Measurements from ENCODE around the gene CES2. TPM values are rescaled to one million over a fixed set of nuclear protein-coding genes. Genes with fewer than 3 reads are reported as not detected.
A peak's percentile ranks its signal among the peaks of the same experiment; 100 is the strongest.

The CES2 gene
- polyA plus RNA-seq, 4 donors, result 221 to 337 (median 294) TPM

GRCh38 chr16:66946974-66947301 lies 11.6 kb downstream of the CES2 start:
- Histone ChIP-seq H3K4me1 (ENCODE audit: control insufficient read depth in 3 of 3, insufficient read depth in 2 of 3, low read depth in 1 of 3, low read length in 2 of 3) (peaks cover 0 to 26% (median 1%) of the 10 kb centered on the region in 3 donors), H3K27ac (ENCODE audit: low read depth in 1 of 3, low read length in 2 of 3) (no peak overlapping the region), H3K4me3 (ENCODE audit: low read depth in 1 of 3, low read length in 3 of 3) (no peak overlapping the region), H3K27me3 (ENCODE audit: control insufficient read depth in 3 of 3, insufficient read depth in 3 of 3, low read length in 3 of 3) (peaks cover 0 to 22% (median 6%) of the 10 kb centered on the region in 3 donors), H3K36me3 (ENCODE audit: control insufficient read depth in 3 of 3, insufficient read depth in 2 of 3, low read depth in 1 of 3, low read length in 3 of 3) (peaks cover 10 to 26% (median 17%) of the 10 kb centered on the region in 3 donors), H3K9me3 (ENCODE audit: control insufficient read depth in 2 of 2, insufficient read depth in 1 of 2, low read depth in 1 of 2, low read length in 1 of 2) (no peaks in the 10 kb centered on the region)
- no peak for DNase-seq
- 18 to 32% (median 20%) methylated on average over 5 of the region's 5 CpGs for WGBS, 3 donors
- FAIRE-seq, result no peak

- peak overlapping the region in 1 of 3 donors; percentile 34 for H3K27ac ChIP-seq (ENCODE audit: low read depth in 1 of 3, low read length in 2 of 3)
- 0 to 1% (median 1%) methylated on average over 17 to 22 of the region's 23 CpGs for WGBS, 3 donors
- no peaks in the 10 kb centered on the region for H3K9me3 ChIP-seq (ENCODE audit: control insufficient read depth in 2 of 2, insufficient read depth in 1 of 2, low read depth in 1 of 2, low read length in 1 of 2)
- DNase-seq, result peak; percentile 93 to 94
- peak; percentile 53 for FAIRE-seq
- peaks cover 5 to 20% (median 14%) of the 10 kb centered on the region in 3 donors for H3K36me3 ChIP-seq (ENCODE audit: control insufficient read depth in 3 of 3, insufficient read depth in 2 of 3, low read depth in 1 of 3, low read length in 3 of 3)
- H3K4me1 ChIP-seq (ENCODE audit: control insufficient read depth in 3 of 3, insufficient read depth in 2 of 3, low read depth in 1 of 3, low read length in 2 of 3), result peaks cover 0 to 21% (median 1%) of the 10 kb centered on the region in 3 donors
- H3K4me3 ChIP-seq (ENCODE audit: low read depth in 1 of 3, low read length in 3 of 3), result peak overlapping the region in 2 of 3 donors; percentile 47 to 51
- peaks cover 0 to 22% (median 7%) of the 10 kb centered on the region in 3 donors for H3K27me3 ChIP-seq (ENCODE audit: control insufficient read depth in 3 of 3, insufficient read depth in 3 of 3, low read length in 3 of 3)
These were observed 12.2 kb downstream of the CES2 start for GRCh38 chr16:66947302-66948065.

- Histone ChIP-seq H3K36me3 (ENCODE audit: control insufficient read depth in 3 of 3, insufficient read depth in 2 of 3, low read depth in 1 of 3, low read length in 3 of 3) (peaks cover 0 to 12% (median 6%) of the 10 kb centered on the region in 3 donors), H3K4me1 (ENCODE audit: control insufficient read depth in 3 of 3, insufficient read depth in 2 of 3, low read depth in 1 of 3, low read length in 2 of 3) (peaks cover 0 to 28% (median 1%) of the 10 kb centered on the region in 3 donors), H3K27ac (ENCODE audit: low read depth in 1 of 3, low read length in 2 of 3) (peak overlapping the region in 1 of 3 donors; percentile 46), H3K27me3 (ENCODE audit: control insufficient read depth in 3 of 3, insufficient read depth in 3 of 3, low read length in 3 of 3) (peaks cover 0 to 22% (median 7%) of the 10 kb centered on the region in 3 donors), H3K9me3 (ENCODE audit: control insufficient read depth in 2 of 2, insufficient read depth in 1 of 2, low read depth in 1 of 2, low read length in 1 of 2) (no peaks in the 10 kb centered on the region), H3K4me3 (ENCODE audit: low read depth in 1 of 3, low read length in 3 of 3) (peak overlapping the region in 2 of 3 donors; percentile 47 to 51)
- 2 to 7% (median 3%) methylated on average over 40 to 44 of the region's 44 CpGs for WGBS, 3 donors
- DNase-seq (peak; percentile 58 to 73), FAIRE-seq (no peak)
These were observed 13.0 kb downstream of the CES2 start for GRCh38 chr16:66948134-66948836.

GRCh38 chr16:66948837-66949225 lies 13.5 kb downstream of the CES2 start:
- Histone ChIP-seq H3K27me3 (ENCODE audit: control insufficient read depth in 3 of 3, insufficient read depth in 3 of 3, low read length in 3 of 3) (peaks cover 0 to 22% (median 7%) of the 10 kb centered on the region in 3 donors), H3K4me3 (ENCODE audit: low read depth in 1 of 3, low read length in 3 of 3) (peak overlapping the region in 2 of 3 donors; percentile 47 to 51), H3K9me3 (ENCODE audit: control insufficient read depth in 2 of 2, insufficient read depth in 1 of 2, low read depth in 1 of 2, low read length in 1 of 2) (no peaks in the 10 kb centered on the region), H3K4me1 (ENCODE audit: control insufficient read depth in 3 of 3, insufficient read depth in 2 of 3, low read depth in 1 of 3, low read length in 2 of 3) (peaks cover 0 to 34% (median 1%) of the 10 kb centered on the region in 3 donors), H3K27ac (ENCODE audit: low read depth in 1 of 3, low read length in 2 of 3) (peak overlapping the region in 1 of 3 donors; percentile 46), H3K36me3 (ENCODE audit: control insufficient read depth in 3 of 3, insufficient read depth in 2 of 3, low read depth in 1 of 3, low read length in 3 of 3) (peaks cover 0 to 7% (median 1%) of the 10 kb centered on the region in 3 donors)
- no peak for FAIRE-seq
- DNase-seq, result no peak
- WGBS, 3 donors, result 26 to 36% (median 29%) methylated on average over 19 to 21 of the region's 21 CpGs

- Histone ChIP-seq H3K36me3 (ENCODE audit: control insufficient read depth in 3 of 3, insufficient read depth in 2 of 3, low read depth in 1 of 3, low read length in 3 of 3) (peaks cover 0 to 1% (median 0%) of the 10 kb centered on the region in 3 donors), H3K4me3 (ENCODE audit: low read depth in 1 of 3, low read length in 3 of 3) (no peak overlapping the region), H3K4me1 (ENCODE audit: control insufficient read depth in 3 of 3, insufficient read depth in 2 of 3, low read depth in 1 of 3, low read length in 2 of 3) (peaks cover 0 to 40% (median 1%) of the 10 kb centered on the region in 3 donors), H3K9me3 (ENCODE audit: control insufficient read depth in 2 of 2, insufficient read depth in 1 of 2, low read depth in 1 of 2, low read length in 1 of 2) (no peaks in the 10 kb centered on the region), H3K27me3 (ENCODE audit: control insufficient read depth in 3 of 3, insufficient read depth in 3 of 3, low read length in 3 of 3) (peaks cover 0 to 22% (median 7%) of the 10 kb centered on the region in 3 donors), H3K27ac (ENCODE audit: low read depth in 1 of 3, low read length in 2 of 3) (peak overlapping the region in 1 of 3 donors; percentile 35)
- WGBS, 3 donors, result 31 to 56% (median 35%) methylated on average over 6 of the region's 6 CpGs
- DNase-seq, result peak in 1 of 2 donors; percentile 69
- no peak for FAIRE-seq
These were observed 14.2 kb downstream of the CES2 start for GRCh38 chr16:66949472-66949871.

- DNase-seq (no peak), FAIRE-seq (no peak)
- no peak overlapping the region for H3K4me3 ChIP-seq (ENCODE audit: low read depth in 1 of 3, low read length in 3 of 3)
- no peaks in the 10 kb centered on the region for H3K9me3 ChIP-seq (ENCODE audit: control insufficient read depth in 2 of 2, insufficient read depth in 1 of 2, low read depth in 1 of 2, low read length in 1 of 2)
- WGBS, 3 donors, result 51 to 75% (median 73%) methylated on average over 2 of the region's 2 CpGs
- peaks cover 0 to 22% (median 7%) of the 10 kb centered on the region in 3 donors for H3K27me3 ChIP-seq (ENCODE audit: control insufficient read depth in 3 of 3, insufficient read depth in 3 of 3, low read length in 3 of 3)
- peaks cover 0 to 49% (median 1%) of the 10 kb centered on the region in 3 donors for H3K4me1 ChIP-seq (ENCODE audit: control insufficient read depth in 3 of 3, insufficient read depth in 2 of 3, low read depth in 1 of 3, low read length in 2 of 3)
- no peak overlapping the region for H3K27ac ChIP-seq (ENCODE audit: low read depth in 1 of 3, low read length in 2 of 3)
- no peaks in the 10 kb centered on the region for H3K36me3 ChIP-seq (ENCODE audit: control insufficient read depth in 3 of 3, insufficient read depth in 2 of 3, low read depth in 1 of 3, low read length in 3 of 3)
These were observed 15.1 kb downstream of the CES2 start for GRCh38 chr16:66950437-66950836.

GRCh38 chr16:66950971-66951790 lies 15.9 kb downstream of the CES2 start:
- peaks cover 0 to 22% (median 7%) of the 10 kb centered on the region in 3 donors for H3K27me3 ChIP-seq (ENCODE audit: control insufficient read depth in 3 of 3, insufficient read depth in 3 of 3, low read length in 3 of 3)
- DNase-seq (no peak), FAIRE-seq (no peak)
- H3K27ac ChIP-seq (ENCODE audit: low read depth in 1 of 3, low read length in 2 of 3), result no peak overlapping the region
- no peaks in the 10 kb centered on the region for H3K9me3 ChIP-seq (ENCODE audit: control insufficient read depth in 2 of 2, insufficient read depth in 1 of 2, low read depth in 1 of 2, low read length in 1 of 2)
- WGBS, 3 donors, result 85 to 87% (median 87%) methylated on average over 4 of the region's 4 CpGs
- H3K4me1 ChIP-seq (ENCODE audit: control insufficient read depth in 3 of 3, insufficient read depth in 2 of 3, low read depth in 1 of 3, low read length in 2 of 3), result peaks cover 0 to 51% (median 1%) of the 10 kb centered on the region in 3 donors
- H3K36me3 ChIP-seq (ENCODE audit: control insufficient read depth in 3 of 3, insufficient read depth in 2 of 3, low read depth in 1 of 3, low read length in 3 of 3), result no peaks in the 10 kb centered on the region
- H3K4me3 ChIP-seq (ENCODE audit: low read depth in 1 of 3, low read length in 3 of 3), result no peak overlapping the region

Measured in small intestine (tissue), 7 donors.